Fibroblast of lung (primary cell): Measurements from ENCODE around the gene ACSS1.

Source experiments
- CTCF ChIP-seq, 2 donors: IDR thresholded peaks in 1 of 2; conservative IDR thresholded peaks in 1 of 2; 1 replicate in 1 of 2; 2 replicates in 1 of 2; pipeline ENCODE4 v1.5.1; 2011 to 2012; ENCODE audit warnings: low read length in 2 of 2, control low read depth in 1 of 2, inconsistent platforms in 1 of 2, low read depth in 1 of 2, mild to moderate bottlenecking in 1 of 2
- EZH2 ChIP-seq: IDR thresholded peaks from 2 replicates; pipeline ENCODE4 v1.5.1; 2012; ENCODE audit warnings: low read length, control low read depth, mild to moderate bottlenecking; ENCODE audit errors: missing control alignments

GRCh38 chr20:25033265-25033923 lies 24.5 kb downstream of the ACSS1 start:
- TF ChIP-seq CTCF (conservative IDR thresholded peaks at IDR 0.05 in 1 of 2, IDR thresholded peaks at IDR 0.05 in 1 of 2; ENCODE audit: low read depth in 1 of 2, low read length in 2 of 2): no peak
- no peak for TF ChIP-seq EZH2
